ENCODE results near the gene HLA-DMA. TPM values are rescaled to one million over a fixed set of nuclear protein-coding genes. Genes with fewer than 3 reads are reported as not detected.
A peak's percentile ranks its signal among the peaks of the same experiment; 100 is the strongest.

The HLA-DMA gene
- total RNA-seq, 4 donors from 2014 or later, result 18.3 to 57.0 (median 24.2) TPM

GRCh38 chr6:32937230-32937633, 15.7 kb downstream of the HLA-DMA start:
- WGBS, result 77% methylated on average over 8 of the region's 8 CpGs
- Histone ChIP-seq H3K36me3 (no peaks in the 10 kb centered on the region), H3K27ac (no peak overlapping the region), H3K27me3 (peaks cover 3% of the 10 kb centered on the region), H3K4me1 (peaks cover 14% of the 10 kb centered on the region), H3K4me3 (no peak overlapping the region), H3K9me3 (no peaks in the 10 kb centered on the region)
- no peak for TF ChIP-seq POLR2A (IDR thresholded peaks at IDR 0.05)
- no peak for DNase-seq (ENCODE audit: low spot score in 2 of 2)

DNA sequence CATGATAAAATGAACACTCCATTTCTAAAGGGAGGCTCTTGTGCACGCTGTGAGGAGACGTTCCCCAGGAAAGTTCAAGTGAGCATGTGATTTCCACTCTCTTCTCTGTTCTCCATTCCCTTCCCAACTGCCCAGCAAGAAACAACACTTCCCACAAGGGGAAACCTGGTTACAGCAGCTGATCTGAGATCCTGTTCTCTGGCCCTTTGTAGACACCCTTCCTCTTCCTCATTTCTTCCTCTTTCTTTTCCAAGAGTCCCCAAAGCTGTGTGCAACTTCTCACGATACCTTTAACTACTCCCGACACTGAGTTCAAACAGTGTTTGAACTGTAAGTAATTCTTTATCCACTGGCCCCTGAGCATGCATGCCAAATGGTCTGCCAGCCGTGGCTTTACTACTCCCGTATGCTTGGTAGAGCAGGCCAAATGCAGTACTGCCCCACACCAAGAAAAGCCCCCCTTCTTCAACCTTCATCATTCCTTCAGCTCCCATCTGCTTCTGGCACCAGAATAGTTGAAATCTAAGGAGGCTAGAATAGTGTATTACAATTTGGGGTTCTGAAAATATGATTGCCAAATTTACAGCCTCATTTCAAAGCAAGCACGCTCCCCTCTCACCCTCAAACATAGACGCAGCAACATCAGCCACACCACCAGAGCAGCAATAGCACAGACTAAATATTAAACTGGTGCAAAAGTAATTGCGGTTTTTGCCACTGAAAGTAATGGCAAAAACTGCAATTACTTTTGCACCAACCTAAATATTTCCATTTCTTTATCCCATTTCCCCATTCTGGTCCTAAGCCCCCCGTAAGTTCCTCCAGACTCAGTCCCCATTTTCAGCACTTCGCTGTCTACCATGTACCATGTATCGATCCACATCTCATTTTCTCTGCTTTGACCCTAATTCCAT, 16.4 kb downstream of the HLA-DMA start:
- Histone ChIP-seq H3K36me3 (no peaks in the 10 kb centered on the region), H3K27me3 (peaks cover 3% of the 10 kb centered on the region), H3K4me3 (no peak overlapping the region), H3K9me3 (no peaks in the 10 kb centered on the region), H3K4me1 (peaks cover 14% of the 10 kb centered on the region), H3K27ac (no peak overlapping the region)
- DNase-seq (ENCODE audit: low spot score in 2 of 2), result no peak
- TF ChIP-seq EP300 (IDR thresholded peaks at IDR 0.05) (no peak), POLR2AphosphoS5 (IDR thresholded peaks at IDR 0.05) (no peak), POLR2A (IDR thresholded peaks at IDR 0.05) (no peak)
- TF ChIP-seq, protein P1, sequence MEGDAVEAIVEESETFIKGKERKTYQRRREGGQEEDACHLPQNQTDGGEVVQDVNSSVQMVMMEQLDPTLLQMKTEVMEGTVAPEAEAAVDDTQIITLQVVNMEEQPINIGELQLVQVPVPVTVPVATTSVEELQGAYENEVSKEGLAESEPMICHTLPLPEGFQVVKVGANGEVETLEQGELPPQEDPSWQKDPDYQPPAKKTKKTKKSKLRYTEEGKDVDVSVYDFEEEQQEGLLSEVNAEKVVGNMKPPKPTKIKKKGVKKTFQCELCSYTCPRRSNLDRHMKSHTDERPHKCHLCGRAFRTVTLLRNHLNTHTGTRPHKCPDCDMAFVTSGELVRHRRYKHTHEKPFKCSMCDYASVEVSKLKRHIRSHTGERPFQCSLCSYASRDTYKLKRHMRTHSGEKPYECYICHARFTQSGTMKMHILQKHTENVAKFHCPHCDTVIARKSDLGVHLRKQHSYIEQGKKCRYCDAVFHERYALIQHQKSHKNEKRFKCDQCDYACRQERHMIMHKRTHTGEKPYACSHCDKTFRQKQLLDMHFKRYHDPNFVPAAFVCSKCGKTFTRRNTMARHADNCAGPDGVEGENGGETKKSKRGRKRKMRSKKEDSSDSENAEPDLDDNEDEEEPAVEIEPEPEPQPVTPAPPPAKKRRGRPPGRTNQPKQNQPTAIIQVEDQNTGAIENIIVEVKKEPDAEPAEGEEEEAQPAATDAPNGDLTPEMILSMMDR (IDR thresholded peaks at IDR 0.05), result no peak
- WGBS, result 72% methylated on average over 12 of the region's 12 CpGs

GRCh38 chr6:32935551-32936238, 17.2 kb downstream of the HLA-DMA start:
- H3K9me3 ChIP-seq, result no peaks in the 10 kb centered on the region
- DNase-seq (ENCODE audit: low spot score in 2 of 2), result no peak
- no peak overlapping the region for H3K27ac ChIP-seq
- 89% methylated on average over 4 of the region's 4 CpGs for WGBS
- TF ChIP-seq EP300 (IDR thresholded peaks at IDR 0.05) (no peak), POLR2AphosphoS5 (IDR thresholded peaks at IDR 0.05) (no peak), POLR2A (IDR thresholded peaks at IDR 0.05) (no peak)
- TF ChIP-seq, protein P1 (IDR thresholded peaks at IDR 0.05), result no peak
- peaks cover 2% of the 10 kb centered on the region for H3K27me3 ChIP-seq
- no peak overlapping the region for H3K4me3 ChIP-seq
- H3K4me1 ChIP-seq, result peaks cover 7% of the 10 kb centered on the region
- no peaks in the 10 kb centered on the region for H3K36me3 ChIP-seq

- DNase-seq (ENCODE audit: low spot score in 2 of 2), result peak in 1 of 2 donors; percentile 82
- TF ChIP-seq POLR2A (IDR thresholded peaks at IDR 0.05), result no peak
- TF ChIP-seq, protein P1 (IDR thresholded peaks at IDR 0.05), result peak; percentile 75 to 92
- TF ChIP-seq POLR2AphosphoS5 (IDR thresholded peaks at IDR 0.05), result no peak
- no peak for TF ChIP-seq EP300 (IDR thresholded peaks at IDR 0.05)
These were observed 19.2 kb downstream of the HLA-DMA start for GRCh38 chr6:32933661-32934085.

DNA sequence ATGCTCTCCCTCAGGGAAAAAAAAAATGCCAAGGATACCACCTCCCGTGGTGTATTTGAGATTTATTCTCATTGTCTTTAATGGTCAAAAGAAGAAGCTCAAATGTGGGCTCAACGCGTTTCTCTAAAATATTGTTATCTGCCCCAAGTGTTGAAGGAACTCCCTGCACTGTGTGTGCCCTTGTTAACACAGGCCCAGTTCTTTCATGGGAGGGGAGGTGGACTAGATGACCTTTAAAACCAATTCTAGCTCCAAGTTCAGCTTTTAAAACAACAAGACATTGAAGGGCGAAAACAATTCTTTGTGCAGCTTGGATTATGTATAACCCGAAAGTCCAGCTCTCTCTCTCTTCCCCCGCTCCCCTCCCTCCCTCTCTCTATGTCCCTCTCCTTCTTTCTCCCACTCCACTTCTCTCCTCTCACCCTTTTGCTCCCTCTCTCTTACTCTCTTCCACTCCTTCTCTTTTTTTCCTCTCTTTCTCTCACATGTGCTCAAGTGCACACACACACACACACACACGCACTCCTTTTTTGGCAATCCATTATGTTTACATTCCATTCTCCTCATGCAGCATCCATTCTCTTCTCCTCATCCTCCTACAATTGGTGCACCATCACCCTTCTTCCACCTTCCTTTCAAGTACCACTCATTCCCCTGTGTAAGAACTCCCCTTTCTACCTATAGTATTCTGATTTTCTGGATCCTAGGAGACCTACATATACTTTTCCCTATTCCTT, 20.6 kb downstream of the HLA-DMA start:
- Histone ChIP-seq H3K4me3 (no peak overlapping the region), H3K27ac (no peak overlapping the region), H3K4me1 (peaks cover 4% of the 10 kb centered on the region), H3K9me3 (no peaks in the 10 kb centered on the region), H3K36me3 (no peaks in the 10 kb centered on the region), H3K27me3 (no peaks in the 10 kb centered on the region)
- TF ChIP-seq, protein P1 (IDR thresholded peaks at IDR 0.05), result no peak
- TF ChIP-seq EP300 (IDR thresholded peaks at IDR 0.05) (no peak), POLR2AphosphoS5 (IDR thresholded peaks at IDR 0.05) (no peak), POLR2A (IDR thresholded peaks at IDR 0.05) (no peak)
- WGBS, result 80% methylated on average over 7 of the region's 7 CpGs
- no peak for DNase-seq (ENCODE audit: low spot score in 2 of 2)

More at GRCh38 chr6:32933661-32934085, 19.2 kb downstream of the HLA-DMA start:
- 0% methylated on average over 3 of the region's 3 CpGs for WGBS
- no peaks in the 10 kb centered on the region for H3K27me3 ChIP-seq
- peaks cover 4% of the 10 kb centered on the region for H3K4me1 ChIP-seq
- no peak overlapping the region for H3K27ac ChIP-seq
- H3K36me3 ChIP-seq, result no peaks in the 10 kb centered on the region
- H3K9me3 ChIP-seq, result no peaks in the 10 kb centered on the region
- no peak overlapping the region for H3K4me3 ChIP-seq

All from suprapubic skin (tissue), 4 donors.